ENCODE measurements around the gene SIRT6.

SIRT6 gene

GRCh38 chr19:4185413-4186086 is 3.2 kb upstream of the SIRT6 start:
- no peaks in the 10 kb centered on the region for H3K27me3 ChIP-seq (ENCODE audit: insufficient read depth, low read length)
- no peak overlapping the region for H3K4me3 ChIP-seq (ENCODE audit: low read length)
- H3K4me1 ChIP-seq (ENCODE audit: insufficient read depth, low read length), result no peaks in the 10 kb centered on the region
- H3K36me3 ChIP-seq (ENCODE audit: insufficient read depth, low read depth, low read length), result no peaks in the 10 kb centered on the region
- H3K27ac ChIP-seq (ENCODE audit: low read length), result no peak overlapping the region
- no peaks in the 10 kb centered on the region for H3K9me3 ChIP-seq (ENCODE audit: insufficient read depth, low read depth, low read length)
- no peak overlapping the region for H3K9ac ChIP-seq (ENCODE audit: low read depth, low read length)

- Histone ChIP-seq H3K36me3 (ENCODE audit: insufficient read depth, low read depth, low read length) (no peaks in the 10 kb centered on the region), H3K9ac (ENCODE audit: low read depth, low read length) (no peak overlapping the region), H3K27me3 (ENCODE audit: insufficient read depth, low read length) (no peaks in the 10 kb centered on the region), H3K9me3 (ENCODE audit: insufficient read depth, low read depth, low read length) (no peaks in the 10 kb centered on the region), H3K4me1 (ENCODE audit: insufficient read depth, low read length) (no peaks in the 10 kb centered on the region), H3K4me3 (ENCODE audit: low read length) (no peak overlapping the region), H3K27ac (ENCODE audit: low read length) (no peak overlapping the region)
Measured at GRCh38 chr19:4184718-4185352, 2.5 kb upstream of the SIRT6 start.

- Histone ChIP-seq H3K27me3 (ENCODE audit: insufficient read depth, low read length) (no peaks in the 10 kb centered on the region), H3K9me3 (ENCODE audit: insufficient read depth, low read depth, low read length) (no peaks in the 10 kb centered on the region), H3K27ac (ENCODE audit: low read length) (no peak overlapping the region), H3K4me3 (ENCODE audit: low read length) (no peak overlapping the region), H3K4me1 (ENCODE audit: insufficient read depth, low read length) (no peaks in the 10 kb centered on the region), H3K36me3 (ENCODE audit: insufficient read depth, low read depth, low read length) (no peaks in the 10 kb centered on the region), H3K9ac (ENCODE audit: low read depth, low read length) (no peak overlapping the region)
Measured at GRCh38 chr19:4183967-4184717, 1.8 kb upstream of the SIRT6 start.

- Histone ChIP-seq H3K4me3 (ENCODE audit: low read length) (no peak overlapping the region), H3K27ac (ENCODE audit: low read length) (no peak overlapping the region), H3K27me3 (ENCODE audit: insufficient read depth, low read length) (no peaks in the 10 kb centered on the region), H3K9ac (ENCODE audit: low read depth, low read length) (no peak overlapping the region), H3K4me1 (ENCODE audit: insufficient read depth, low read length) (no peaks in the 10 kb centered on the region), H3K36me3 (ENCODE audit: insufficient read depth, low read depth, low read length) (no peaks in the 10 kb centered on the region), H3K9me3 (ENCODE audit: insufficient read depth, low read depth, low read length) (no peaks in the 10 kb centered on the region)
Measured at GRCh38 chr19:4181053-4181508, 1.3 kb downstream of the SIRT6 start.

GRCh38 chr19:4178990-4179389 is 3.4 kb downstream of the SIRT6 start:
- Histone ChIP-seq H3K36me3 (ENCODE audit: insufficient read depth, low read depth, low read length) (no peaks in the 10 kb centered on the region), H3K4me1 (ENCODE audit: insufficient read depth, low read length) (no peaks in the 10 kb centered on the region), H3K9ac (ENCODE audit: low read depth, low read length) (no peak overlapping the region), H3K4me3 (ENCODE audit: low read length) (no peak overlapping the region), H3K27ac (ENCODE audit: low read length) (no peak overlapping the region), H3K27me3 (ENCODE audit: insufficient read depth, low read length) (no peaks in the 10 kb centered on the region), H3K9me3 (ENCODE audit: insufficient read depth, low read depth, low read length) (no peaks in the 10 kb centered on the region)

GRCh38 chr19:4177146-4177545 is 5.2 kb downstream of the SIRT6 start:
- Histone ChIP-seq H3K9ac (ENCODE audit: low read depth, low read length) (no peak overlapping the region), H3K27me3 (ENCODE audit: insufficient read depth, low read length) (peaks cover 13% of the 10 kb centered on the region), H3K27ac (ENCODE audit: low read length) (no peak overlapping the region), H3K4me1 (ENCODE audit: insufficient read depth, low read length) (no peaks in the 10 kb centered on the region), H3K4me3 (ENCODE audit: low read length) (no peak overlapping the region), H3K9me3 (ENCODE audit: insufficient read depth, low read depth, low read length) (no peaks in the 10 kb centered on the region), H3K36me3 (ENCODE audit: insufficient read depth, low read depth, low read length) (no peaks in the 10 kb centered on the region)

GRCh38 chr19:4175669-4175931 is 6.8 kb downstream of the SIRT6 start:
- H3K4me1 ChIP-seq (ENCODE audit: insufficient read depth, low read length), result no peaks in the 10 kb centered on the region
- H3K27me3 ChIP-seq (ENCODE audit: insufficient read depth, low read length), result peaks cover 25% of the 10 kb centered on the region
- no peaks in the 10 kb centered on the region for H3K9me3 ChIP-seq (ENCODE audit: insufficient read depth, low read depth, low read length)
- H3K4me3 ChIP-seq (ENCODE audit: low read length), result no peak overlapping the region
- no peak overlapping the region for H3K27ac ChIP-seq (ENCODE audit: low read length)
- H3K36me3 ChIP-seq (ENCODE audit: insufficient read depth, low read depth, low read length), result no peaks in the 10 kb centered on the region
- no peak overlapping the region for H3K9ac ChIP-seq (ENCODE audit: low read depth, low read length)

- Histone ChIP-seq H3K27me3 (ENCODE audit: insufficient read depth, low read length) (peaks cover 25% of the 10 kb centered on the region), H3K27ac (ENCODE audit: low read length) (no peak overlapping the region), H3K9me3 (ENCODE audit: insufficient read depth, low read depth, low read length) (no peaks in the 10 kb centered on the region), H3K36me3 (ENCODE audit: insufficient read depth, low read depth, low read length) (no peaks in the 10 kb centered on the region), H3K4me1 (ENCODE audit: insufficient read depth, low read length) (no peaks in the 10 kb centered on the region), H3K4me3 (ENCODE audit: low read length) (no peak overlapping the region), H3K9ac (ENCODE audit: low read depth, low read length) (no peak overlapping the region)
Measured at GRCh38 chr19:4174895-4175668, 7.3 kb downstream of the SIRT6 start.

GRCh38 chr19:4174213-4174894 is 8.0 kb downstream of the SIRT6 start:
- Histone ChIP-seq H3K9me3 (ENCODE audit: insufficient read depth, low read depth, low read length) (no peaks in the 10 kb centered on the region), H3K9ac (ENCODE audit: low read depth, low read length) (no peak overlapping the region), H3K27me3 (ENCODE audit: insufficient read depth, low read length) (peaks cover 25% of the 10 kb centered on the region), H3K36me3 (ENCODE audit: insufficient read depth, low read depth, low read length) (no peaks in the 10 kb centered on the region), H3K27ac (ENCODE audit: low read length) (no peak overlapping the region), H3K4me1 (ENCODE audit: insufficient read depth, low read length) (no peaks in the 10 kb centered on the region), H3K4me3 (ENCODE audit: low read length) (no peak overlapping the region)

GRCh38 chr19:4173479-4174212 is 8.7 kb downstream of the SIRT6 start:
- Histone ChIP-seq H3K36me3 (ENCODE audit: insufficient read depth, low read depth, low read length) (no peaks in the 10 kb centered on the region), H3K9me3 (ENCODE audit: insufficient read depth, low read depth, low read length) (no peaks in the 10 kb centered on the region), H3K27ac (ENCODE audit: low read length) (no peak overlapping the region), H3K27me3 (ENCODE audit: insufficient read depth, low read length) (peaks cover 25% of the 10 kb centered on the region), H3K9ac (ENCODE audit: low read depth, low read length) (no peak overlapping the region), H3K4me1 (ENCODE audit: insufficient read depth, low read length) (no peaks in the 10 kb centered on the region), H3K4me3 (ENCODE audit: low read length) (peak overlapping the region; percentile 29; the same call in 1 of the 2 replicates)

Data from iPS-20b (cell line).